ENCODE measurements around the gene EEF1A2.
"Not testable (repeated sequence)": the region's sequence is repeated elsewhere in the genome, so short reads cannot be mapped to it uniquely, and the experiment has no call there.

The EEF1A2 gene

DNA sequence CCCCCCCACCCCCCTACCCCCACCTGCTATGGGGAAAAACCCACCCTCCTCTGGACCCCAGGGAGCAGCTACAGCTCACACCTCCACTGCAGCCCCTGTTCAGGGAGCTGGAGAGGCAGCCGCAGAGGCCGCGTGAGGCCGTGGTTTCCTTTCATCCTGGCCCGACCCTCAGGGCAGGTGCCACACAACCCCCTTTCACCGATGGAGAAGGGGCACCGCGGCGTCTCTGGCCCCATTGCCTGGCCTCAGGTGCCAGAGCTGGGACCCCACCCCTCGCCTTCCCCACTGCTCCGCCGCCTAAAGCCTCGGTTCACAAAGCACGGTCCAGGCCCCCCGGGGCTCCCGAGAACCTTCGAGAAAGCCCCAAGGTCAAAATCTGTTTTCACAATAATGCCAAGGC is 14.6 kb downstream of the EEF1A2 start:
- no peak for DNase-seq

DNA sequence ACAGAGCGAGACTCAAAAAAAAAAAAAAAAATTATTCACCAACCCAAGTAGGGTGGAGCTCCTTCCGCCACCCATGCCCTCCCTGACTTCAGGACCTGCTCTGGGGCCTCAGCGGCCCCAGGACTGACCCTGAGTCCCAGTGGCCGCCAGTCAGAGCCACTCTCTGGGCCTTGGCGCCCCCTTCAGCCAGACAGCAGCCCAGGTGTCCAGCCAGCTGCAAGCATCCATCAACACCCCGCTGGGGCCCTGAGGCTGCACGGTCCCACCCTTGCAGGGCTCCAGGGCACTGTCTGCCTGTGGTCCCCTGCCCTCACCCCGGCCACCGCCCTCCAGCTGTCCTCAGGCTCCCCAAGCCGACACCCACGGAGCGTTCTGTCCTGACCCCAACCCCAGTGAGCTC is 15.0 kb downstream of the EEF1A2 start:
- no peak for DNase-seq

DNA sequence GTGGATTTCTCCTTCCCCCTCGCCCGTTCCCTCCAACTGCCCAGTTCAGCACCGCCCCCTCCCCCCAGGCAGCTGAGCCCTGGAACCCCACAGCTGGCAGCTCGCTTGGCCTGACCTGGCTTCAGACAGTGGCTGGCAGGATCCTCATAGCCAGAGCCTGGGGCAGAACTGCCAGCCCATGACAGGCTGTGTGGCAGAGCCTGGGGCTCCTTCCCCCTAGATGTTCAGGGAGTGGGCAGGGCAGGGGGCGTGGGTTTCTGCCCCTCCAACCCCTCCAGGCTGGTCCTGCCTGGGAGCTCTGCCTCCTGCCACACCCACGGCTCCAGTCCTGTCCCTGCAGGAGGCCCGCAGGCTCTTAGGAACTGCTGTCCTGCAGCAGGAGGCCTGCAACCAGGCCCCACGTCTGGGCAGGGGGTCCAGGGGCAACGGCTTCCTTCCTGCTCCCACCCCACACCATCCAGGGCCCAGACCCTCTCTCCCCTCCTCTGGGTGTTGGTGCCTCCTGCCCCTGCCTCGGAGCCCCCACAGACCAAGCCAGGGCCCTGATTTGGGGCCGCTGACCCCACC is 16.8 kb downstream of the EEF1A2 start:
- DNase-seq, result no peak

DNA sequence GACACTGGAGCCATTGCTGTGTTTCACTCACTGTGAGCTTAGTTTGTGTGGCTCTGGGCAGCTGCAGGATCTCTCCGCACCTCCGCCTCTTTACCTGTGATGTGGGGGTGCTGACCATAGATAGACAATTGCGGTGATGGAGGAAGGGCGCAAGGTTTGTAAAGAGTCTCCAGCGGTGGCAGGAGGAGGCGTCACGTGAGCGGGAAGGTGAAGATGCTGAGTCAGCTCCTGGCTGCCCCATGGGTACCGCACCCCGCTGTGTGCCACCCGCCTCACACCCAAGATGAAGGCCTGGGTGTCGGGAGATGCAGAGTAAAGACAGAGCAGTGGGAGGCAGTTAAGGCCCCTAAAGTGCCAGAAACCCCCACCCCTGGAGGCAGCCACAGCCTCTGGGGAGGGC is 17.4 kb downstream of the EEF1A2 start:
- DNase-seq, result no peak

DNA sequence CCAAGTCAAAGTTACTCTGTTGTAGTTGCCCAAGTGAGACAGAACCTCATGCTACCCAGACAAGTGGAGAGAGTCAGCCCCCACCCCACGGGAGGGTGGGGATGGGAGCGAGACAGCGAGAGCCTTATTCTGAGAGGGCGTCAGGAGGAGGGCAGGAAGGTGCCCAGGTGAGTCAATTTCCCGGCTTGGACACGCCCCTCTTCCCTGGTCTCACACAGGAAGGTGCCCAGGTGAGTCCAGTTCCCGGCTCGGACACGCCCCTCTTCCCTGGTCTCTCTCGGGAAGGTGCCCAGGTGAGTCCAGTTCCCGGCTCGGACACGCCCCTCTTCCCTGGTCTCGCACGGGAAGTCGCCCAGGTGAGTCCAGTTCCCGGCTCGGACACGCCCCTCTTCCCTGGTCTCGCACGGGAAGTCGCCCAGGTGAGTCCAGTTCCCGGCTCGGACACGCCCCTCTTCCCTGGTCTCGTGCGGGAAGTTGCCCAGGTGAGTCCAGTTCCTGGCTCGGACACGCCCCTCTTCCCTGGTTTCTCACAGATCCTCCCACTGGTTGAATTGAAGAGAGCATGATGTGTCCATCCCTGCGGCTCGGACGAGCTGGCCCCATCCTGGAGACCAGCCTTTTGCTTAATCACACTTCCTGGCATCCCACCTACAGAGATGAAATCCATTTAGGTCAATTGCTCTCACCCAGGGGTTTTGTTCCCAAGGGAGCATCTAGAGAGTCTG is 19.0 kb downstream of the EEF1A2 start:
- DNase-seq, result not testable (repeated sequence)

DNA sequence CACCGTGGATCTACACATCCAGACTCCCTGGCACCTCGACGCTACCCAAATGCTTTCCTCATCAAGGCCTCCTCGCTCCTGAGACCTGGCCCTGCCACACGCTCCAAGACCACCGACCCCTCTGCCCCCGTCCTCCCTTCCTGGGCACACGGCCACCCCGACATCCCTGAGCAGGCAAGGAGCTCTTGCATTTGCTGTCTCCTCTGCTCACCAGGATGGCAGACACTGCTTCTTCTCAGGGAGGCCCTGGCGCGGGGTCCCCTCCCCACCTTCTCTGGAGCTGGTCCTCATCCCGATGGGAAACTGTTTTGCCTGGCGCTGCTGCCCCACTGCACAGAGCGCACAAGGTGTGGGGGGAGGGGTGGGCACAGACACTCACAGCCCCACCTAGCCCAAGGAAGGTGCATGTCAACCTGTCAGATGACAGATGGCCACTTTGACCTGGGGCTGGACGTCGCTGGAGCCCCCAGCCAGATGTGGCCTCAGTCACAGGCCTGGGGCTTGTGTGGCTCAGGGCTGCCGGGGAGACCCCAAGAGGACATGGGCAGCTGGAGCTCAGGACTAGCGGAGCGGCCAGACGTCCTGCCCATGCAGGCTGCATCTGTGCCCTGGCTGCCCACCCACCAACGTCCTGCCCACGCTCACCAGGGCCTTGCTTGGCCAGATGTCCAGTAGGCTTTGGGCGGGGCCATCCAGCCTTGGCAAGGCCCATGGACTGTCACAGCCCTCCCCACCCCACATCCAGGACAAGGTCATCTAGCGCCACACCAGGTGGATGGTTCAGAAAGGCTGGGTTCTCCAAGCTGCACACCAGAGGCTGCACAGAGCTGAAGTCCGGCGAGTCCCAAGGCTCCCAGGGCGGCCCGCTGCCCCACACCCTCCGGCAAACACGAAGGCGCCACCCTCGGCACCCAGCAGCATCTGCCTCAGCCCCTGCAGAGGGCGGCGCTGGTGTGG is 20.3 kb downstream of the EEF1A2 start:
- no peak for DNase-seq

DNA sequence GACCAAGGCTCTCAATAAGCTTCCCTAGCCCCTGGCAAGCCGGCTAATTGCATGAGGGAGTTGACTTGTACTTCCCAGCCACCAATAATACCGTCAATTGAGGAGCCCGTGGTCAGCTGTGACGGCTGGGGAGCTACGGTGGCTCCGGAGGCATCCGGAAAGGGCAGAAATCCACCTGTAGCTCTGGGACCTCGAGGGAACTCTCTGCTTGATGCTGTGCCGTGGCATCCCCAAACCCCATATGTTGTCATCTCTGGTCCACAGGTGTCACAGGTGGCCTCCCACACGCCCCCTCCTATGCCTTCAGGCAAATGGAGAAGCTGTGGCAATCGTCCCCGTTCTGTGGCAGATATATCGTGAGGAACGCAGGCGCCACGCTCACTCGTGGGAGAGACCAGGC is 20.9 kb downstream of the EEF1A2 start:
- no peak for DNase-seq

DNA sequence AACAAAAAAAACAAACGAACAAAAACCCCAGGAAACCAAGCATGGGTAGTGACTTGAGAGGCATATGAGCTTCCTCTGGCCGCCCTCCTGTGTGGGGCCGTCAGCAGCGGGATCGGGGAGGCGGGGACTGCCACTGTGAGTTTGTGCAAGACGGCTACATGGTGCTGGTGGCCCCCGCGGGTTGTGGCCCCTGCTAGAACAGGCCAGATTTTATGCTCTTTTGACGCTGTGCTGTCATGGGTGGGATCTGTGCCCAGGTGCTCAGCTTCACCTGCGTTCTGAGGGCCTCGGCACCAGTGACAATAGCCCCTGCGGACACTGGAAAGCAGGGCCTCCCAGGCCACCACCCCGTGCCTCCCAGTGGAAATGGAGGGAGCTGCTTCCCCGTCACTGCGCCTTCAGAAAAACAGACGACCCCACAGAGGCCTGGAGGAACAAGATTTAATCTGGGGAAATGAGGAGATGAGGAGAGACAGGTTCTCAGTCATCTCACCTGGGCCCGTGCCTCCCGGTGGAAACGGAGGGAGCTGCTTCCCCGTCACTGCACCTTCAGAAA is 21.7 kb downstream of the EEF1A2 start:
- DNase-seq, result no peak

DNA sequence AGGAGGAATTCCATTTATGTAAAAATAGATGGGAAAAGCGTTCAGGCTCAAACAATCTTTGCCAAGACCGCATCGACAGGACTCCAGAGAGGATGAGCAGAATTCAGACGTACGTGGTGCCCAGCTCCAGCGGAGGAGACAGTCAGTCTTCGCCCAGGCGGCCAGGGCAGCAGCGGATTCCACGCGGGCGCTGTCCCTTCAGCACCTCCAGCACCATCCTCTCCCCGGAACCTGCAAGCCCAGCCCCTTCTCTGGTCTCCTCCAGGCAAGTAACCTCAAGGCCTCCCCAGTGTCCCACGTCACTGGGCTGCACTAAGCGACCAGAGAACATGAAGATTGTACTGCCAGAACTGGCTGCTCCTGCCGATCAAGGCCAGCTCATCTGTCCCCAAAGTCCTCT is 23.7 kb downstream of the EEF1A2 start:
- no peak for DNase-seq

DNA sequence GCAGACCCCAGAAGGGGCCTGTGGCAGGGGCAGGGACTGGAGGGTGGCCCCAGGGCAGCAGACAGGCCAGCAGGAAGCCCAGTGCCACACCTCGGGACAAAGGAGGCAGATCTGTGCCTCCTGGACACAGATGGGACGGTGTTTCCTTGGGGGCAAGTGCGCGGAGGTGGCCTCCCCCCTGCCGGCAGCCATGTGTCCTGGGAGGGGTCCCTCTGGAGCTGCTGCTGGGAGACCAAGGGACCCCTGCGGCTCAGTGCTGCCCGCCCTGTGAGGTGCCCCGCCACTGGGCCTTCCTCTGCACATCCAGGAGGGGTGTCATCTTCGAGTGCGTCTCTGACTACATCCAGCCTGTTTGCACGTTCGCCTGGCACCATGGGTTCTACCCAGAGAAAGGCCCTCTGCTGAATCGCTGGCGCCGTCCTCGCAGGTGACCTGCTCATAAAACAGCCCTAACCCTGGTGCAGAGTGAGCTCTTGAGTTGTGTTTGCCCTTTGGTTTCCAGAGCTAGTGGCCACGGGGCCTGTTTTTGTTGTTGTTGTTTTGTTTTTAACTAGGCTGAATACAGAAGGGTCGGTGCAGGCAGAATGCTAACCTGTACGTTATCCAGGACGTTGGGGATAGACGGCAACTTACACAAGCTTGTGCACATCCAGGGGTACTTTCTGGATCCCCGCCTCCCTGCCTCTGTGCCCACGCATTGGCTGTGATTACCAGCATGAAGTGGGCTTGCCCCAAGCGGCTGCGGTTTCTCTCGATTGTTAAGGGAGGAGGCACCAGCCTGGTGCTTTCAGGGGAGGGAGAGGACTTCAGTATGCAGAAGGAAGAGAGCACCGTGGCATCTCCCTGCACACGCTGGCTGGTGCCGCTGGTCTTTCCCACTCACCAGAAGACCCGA is 25.1 kb downstream of the EEF1A2 start:
- DNase-seq, result peak; percentile 37

DNA sequence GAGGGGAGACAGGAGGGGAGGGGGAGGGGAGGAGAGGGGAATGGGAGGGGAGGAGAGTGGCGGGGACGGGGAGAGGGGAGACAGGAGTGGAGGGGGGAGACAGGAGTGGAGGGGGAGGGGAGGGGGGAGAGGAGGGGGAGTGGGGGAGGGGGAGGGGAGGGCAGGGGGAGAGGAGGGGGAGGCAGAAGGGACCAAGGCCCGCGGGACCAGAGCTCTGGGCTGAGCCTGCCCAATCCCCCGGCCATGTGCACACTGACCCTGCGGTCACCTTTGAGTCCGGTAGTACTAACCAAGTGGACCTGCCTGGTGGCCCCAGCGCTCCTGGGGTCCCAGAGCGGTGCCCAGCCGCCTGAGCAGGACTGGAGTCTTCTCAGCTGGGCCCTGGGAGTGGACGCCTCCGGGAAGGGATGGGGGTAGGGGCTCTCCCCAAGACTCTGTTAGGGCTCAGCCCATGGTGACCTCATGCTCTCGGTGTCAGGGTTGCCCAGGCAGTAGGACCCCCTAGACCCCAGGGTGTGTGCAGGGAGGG is 26.0 kb downstream of the EEF1A2 start:
- no peak for DNase-seq

DNA sequence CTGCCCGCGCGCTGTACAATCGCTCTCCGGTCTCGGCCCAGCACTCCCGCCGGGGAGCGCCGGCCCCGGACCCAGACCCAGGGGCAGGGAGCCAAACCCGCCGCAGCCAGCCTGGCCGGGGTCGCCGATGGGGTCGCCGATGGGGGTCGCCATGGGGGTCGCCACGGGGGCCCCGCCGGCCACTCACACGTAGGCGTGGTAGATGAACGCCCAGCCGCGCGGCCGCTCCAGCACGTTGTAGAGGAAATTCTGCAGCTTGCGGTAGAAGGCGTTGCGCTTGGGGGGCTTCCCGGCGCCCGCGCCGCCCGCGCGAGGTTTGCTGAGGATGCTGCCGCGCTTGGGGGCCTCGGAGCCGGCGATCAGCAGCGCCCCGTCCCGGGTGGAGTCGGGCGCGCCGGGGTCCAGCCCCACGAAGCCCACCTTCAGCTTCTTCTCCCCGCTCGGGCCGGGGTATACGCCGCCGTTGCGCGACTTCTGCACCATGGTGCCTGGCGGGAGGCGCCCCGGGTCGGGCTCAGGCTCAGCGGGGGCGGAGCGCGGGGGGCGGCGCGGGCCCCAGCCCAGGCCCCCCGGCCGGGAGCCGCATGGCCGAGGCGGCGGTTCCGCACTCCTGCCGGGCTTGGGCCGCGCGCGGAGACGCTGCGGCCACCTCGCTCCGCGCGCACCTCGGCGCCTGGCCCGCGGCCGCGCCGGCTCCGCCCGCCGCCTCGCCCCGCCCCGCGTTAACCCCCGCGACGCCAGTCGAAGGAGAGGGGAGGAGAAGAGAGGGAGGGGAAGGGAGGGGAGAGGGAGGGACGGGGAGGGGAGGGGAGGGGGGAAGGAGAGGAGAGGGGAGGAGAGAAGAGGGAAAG is 26.7 kb downstream of the EEF1A2 start, which contains the start of gene KCNQ2:
KCNQ2 (minus strand) TSS at position 675 of the 851 bp plus-strand sequence; CDS start at position 483, 192 bp downstream.
- DNase-seq, result no peak

DNA sequence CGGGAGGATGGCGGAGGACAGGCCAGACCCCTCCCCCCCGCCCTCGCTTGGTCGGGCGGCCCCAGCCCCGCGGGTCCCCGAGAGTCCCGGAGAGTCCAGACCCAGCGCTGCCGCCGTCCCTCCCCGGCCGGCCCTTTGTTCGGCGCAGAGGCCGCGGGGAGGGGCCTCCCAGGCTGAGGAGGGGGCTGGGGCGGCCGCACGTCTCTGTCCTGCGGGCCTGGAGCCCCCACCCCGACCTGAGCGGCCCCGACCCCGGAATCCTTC is 27.2 kb downstream of the EEF1A2 start:
- no peak for DNase-seq

DNA sequence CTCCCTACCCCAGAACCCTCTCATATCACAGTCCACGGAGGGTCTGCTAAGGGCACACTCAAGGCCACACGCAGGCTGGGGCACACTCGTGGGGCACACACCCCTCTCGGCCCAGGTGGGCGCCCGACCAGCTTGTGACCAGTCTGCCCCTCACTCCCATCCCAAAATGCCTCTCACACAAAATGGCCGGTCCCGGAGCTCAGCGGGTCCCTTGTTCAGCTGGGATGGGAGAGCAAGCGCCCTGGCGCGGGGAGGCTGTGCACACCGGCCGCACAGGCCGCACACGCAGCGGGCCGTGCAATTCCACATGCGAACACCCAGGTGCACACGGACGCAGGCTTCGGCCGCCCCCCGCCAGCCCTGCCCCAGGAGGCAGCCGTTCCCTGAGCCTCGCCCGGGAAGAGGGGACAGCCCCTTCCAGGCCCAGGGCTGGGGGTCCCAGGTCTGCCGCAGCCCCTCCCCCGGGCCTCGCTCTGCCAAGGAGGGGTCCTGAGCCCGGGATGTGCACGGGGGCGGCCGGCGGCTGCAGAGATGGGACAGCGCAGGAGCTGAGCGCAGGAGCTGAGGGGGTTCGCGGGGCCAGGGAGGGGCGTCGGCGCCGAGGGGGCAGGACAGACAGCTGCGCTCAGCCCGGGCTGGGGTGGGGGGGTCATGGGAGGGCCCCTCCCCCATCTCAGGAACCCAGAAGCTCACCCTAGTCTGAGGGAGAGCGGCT is 27.7 kb downstream of the EEF1A2 start:
- DNase-seq, result no peak

DNA sequence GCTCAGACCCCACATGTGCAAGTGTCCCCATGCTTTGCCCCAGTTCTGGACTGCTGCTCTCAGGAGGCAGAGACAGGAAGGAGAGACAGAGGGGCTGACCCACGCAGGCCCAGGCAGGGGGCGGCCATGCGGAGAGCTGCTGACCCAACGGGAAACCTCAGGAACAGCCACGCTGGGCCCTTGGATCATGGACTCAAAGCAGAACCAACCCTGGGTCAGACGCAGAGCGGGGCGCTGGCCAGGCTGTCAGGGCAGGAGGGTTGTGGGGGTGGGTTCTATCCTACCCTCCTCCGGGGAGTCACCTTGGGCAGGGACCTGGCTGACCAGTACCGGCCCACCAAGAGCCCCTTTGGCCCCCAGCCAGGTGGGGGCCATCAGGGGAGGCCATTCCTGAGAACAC is 28.5 kb downstream of the EEF1A2 start:
- no peak for DNase-seq

DNA sequence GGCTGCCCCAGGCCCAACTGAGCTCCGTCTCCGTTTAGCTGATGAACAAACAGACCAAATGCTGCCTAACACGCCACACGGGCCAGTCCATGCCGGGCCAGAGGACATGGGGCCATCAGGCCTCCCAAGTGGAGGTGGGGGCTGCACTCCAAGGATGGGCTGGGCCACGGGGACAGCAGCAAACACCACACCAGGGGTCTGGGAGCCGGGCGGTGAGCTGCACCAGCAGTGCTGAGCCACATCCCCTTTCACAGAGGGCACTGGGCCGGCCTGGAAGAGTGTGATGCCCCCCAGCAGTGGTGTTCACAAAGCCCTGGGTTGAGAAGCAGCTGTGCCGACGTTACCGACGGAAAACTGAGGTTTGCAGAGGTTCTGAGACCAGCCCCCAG is 29.2 kb downstream of the EEF1A2 start:
- no peak for DNase-seq

DNA sequence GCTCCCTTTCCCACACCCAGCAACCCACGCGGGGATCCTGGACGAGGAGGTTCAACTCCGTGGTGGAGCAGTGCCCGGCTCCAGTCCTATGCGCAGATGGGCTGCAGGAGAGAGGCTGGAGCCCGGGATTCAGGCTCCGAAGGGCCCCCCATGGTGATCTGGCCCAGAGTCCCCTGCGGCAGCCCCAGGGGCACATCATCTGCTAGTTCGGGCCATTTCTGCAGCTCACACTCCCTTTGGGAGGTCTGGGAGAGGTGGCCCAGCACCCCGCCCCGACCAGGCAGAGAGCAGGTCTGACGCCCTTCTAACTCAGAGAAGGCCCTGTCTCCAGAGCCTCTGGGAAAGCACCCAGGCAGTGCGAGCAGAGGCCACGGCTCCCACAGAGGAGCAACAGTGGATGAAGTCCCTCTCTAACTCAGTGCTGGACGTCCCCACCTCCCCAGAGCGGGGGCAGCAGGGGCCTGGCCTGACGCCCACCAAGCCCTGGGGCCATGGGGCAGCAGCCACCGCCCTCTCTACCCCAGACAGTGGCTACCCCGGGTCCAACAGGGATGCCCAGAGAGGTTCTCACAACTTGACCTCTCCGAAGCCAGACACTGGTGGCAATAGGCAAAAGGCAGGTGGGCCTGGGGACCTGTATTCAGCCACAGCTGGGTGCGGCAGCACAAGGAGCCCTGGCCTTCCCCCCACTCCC is 29.7 kb downstream of the EEF1A2 start:
- no peak for DNase-seq

DNA sequence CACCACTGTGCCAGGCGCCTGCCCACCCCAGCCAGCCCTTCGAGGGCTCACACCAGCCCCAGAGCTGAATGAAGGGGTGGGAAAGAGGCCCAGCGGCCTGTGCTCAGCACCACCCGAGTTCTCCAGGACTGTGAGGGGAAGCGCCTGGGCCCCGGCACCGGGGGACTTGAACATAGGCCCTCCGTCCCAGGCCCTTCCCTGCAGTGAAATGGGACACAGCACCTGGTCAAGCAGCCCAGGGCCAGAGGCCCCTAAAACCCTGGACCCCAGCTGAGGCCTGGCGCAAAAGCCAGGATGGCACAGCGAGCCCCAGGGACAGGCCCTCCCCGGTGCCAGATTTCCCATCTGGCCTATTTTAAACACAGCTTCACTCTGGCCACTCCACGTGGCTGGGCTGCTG is 30.5 kb downstream of the EEF1A2 start:
- DNase-seq, result no peak

DNA sequence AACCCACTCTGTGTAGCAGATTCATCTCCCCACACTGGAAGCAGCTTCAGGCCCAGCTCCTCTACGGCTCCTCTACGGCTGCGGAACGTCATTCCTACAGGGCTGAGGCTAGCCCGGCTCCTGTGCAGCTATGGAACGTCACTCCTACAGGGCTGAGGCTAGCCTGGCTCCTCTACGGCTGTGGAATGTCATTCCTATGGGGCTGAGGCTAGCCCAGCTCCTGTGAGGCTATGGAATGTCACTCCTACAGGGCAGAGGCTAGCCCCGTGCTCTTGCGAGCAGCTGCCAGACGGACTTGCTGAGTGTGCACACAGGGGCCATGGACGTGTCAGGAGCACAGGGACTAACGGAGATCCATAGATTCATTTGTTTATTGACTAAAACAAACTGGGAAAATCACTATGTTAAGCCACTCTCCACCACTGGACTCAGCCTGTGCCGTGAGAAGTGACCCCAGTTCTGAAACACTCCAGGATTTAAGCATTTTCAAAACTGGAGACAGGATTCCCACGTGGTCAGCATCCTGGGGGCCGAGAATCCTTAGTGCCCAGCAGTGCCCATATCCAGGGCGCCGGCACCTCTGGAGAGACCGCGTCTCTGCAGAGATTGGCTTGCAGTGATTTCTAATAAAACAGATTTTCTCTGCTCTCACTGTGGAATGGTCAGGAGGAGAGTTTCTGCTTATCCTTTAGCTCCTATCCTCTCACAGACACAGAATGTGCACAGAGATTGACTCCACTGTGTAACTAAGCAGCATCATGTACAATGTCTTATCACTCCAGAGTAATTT is 31.4 kb downstream of the EEF1A2 start:
- no peak for DNase-seq

Measured in stimulated activated CD8-positive, alpha-beta memory T cell treated with anti-CD3 and anti-CD28 coated beads, Interleukin-4, amount 100 ng/mL, for 48 hours (primary cell).